IMR-90 (cell line): ENCODE results near the gene CFHR1. TPM values are rescaled to one million over a fixed set of nuclear protein-coding genes. Genes with fewer than 3 reads are reported as not detected.

Experiments
- ATAC-seq: fragments of 200-7000 bp; cut with Tn5 transposase; 2 replicates; pipeline ENCODE4 v1.9.1; 2020; ENCODE audit warnings: low read depth, mild to moderate bottlenecking, moderate library complexity
- BruUV-seq: library from RNA; stranded (reverse); fragments of 400-500 nt; replicated peaks from 2 replicates; lab custom pipeline; 2021; lab: Mats Ljungman, UMichigan
- CTCF ChIA-PET: fragments of 300-600 bp; formaldehyde crosslinking; extraction: SDS; loops from one replicate; lab custom pipeline; 2021; ENCODE audit warnings: antibody characterized with exemption; lab: Yijun Ruan, JAX
- POLR2A ChIA-PET: fragments of 300-600 bp; sonication (Branson Sonifier 250); formaldehyde crosslinking; loops from one replicate; lab custom pipeline; 2022; ENCODE audit warnings: antibody characterized with exemption; ENCODE audit not compliant: unreplicated experiment; lab: Charles Lee
- DNase-seq: peaks from one replicate; pipeline ENCODE4 v3.0.0; 2013
- H2AFZ ChIP-seq: replicated peaks from 2 replicates; pipeline ENCODE3; 2013; ENCODE audit warnings: low read length, mild to moderate bottlenecking; ENCODE audit not compliant: poor library complexity
- H2AK5ac ChIP-seq: 2 replicates; pipeline ENCODE4 v1.6.1; 2013; ENCODE audit warnings: low read depth, low read length, inconsistent platforms
- H2AK9ac ChIP-seq: replicated peaks from 2 replicates; pipeline ENCODE3; 2013; ENCODE audit warnings: mild to moderate bottlenecking, low read depth, low read length, moderate library complexity; ENCODE audit not compliant: poor library complexity
- H2BK120ac ChIP-seq: 2 replicates; pipeline ENCODE4 v1.6.1; 2013; ENCODE audit warnings: low read depth, low read length, inconsistent platforms
- H2BK15ac ChIP-seq: 3 replicates; pipeline ENCODE4 v1.6.1; 2013; ENCODE audit warnings: low read depth, low read length, inconsistent platforms
- H2BK20ac ChIP-seq: 2 replicates; pipeline ENCODE4 v1.6.1; 2013; ENCODE audit warnings: low read depth, mild to moderate bottlenecking, inconsistent platforms, low read length, moderate library complexity
- H2BK5ac ChIP-seq: 2 replicates; pipeline ENCODE4 v1.6.1; 2013; ENCODE audit warnings: mild to moderate bottlenecking, low read depth, low read length, inconsistent platforms; ENCODE audit not compliant: poor library complexity, severe bottlenecking
- H3K14ac ChIP-seq: replicated peaks from 2 replicates; pipeline ENCODE4 v1.6.1; 2013; ENCODE audit warnings: low read depth, low read length, inconsistent platforms
- H3K18ac ChIP-seq: 2 replicates; pipeline ENCODE4 v1.6.1; 2013; ENCODE audit warnings: low read depth, low read length, control low read depth
- H3K23ac ChIP-seq: 2 replicates; pipeline ENCODE4 v1.6.1; 2013; ENCODE audit warnings: low read depth, low read length, inconsistent platforms
- H3K27ac ChIP-seq: 2 replicates; pipeline ENCODE4 v1.5.1; 2013; ENCODE audit warnings: mild to moderate bottlenecking, control low read depth, low read length; ENCODE audit not compliant: insufficient read depth
- H3K27me3 ChIP-seq: 2 replicates; pipeline ENCODE4 v1.6.1; 2013; ENCODE audit warnings: low read length; ENCODE audit not compliant: control insufficient read depth, insufficient read depth
- H3K36me3 ChIP-seq: 2 replicates; pipeline ENCODE4 v1.6.1; 2013; ENCODE audit warnings: low read length, mixed read lengths; ENCODE audit not compliant: control insufficient read depth, insufficient read depth
- H3K4ac ChIP-seq: 2 replicates; pipeline ENCODE4 v1.6.1; 2013; ENCODE audit warnings: low read depth, low read length, inconsistent platforms
- H3K4me1 ChIP-seq: 2 replicates; pipeline ENCODE4 v1.6.1; 2013; ENCODE audit warnings: low read length, mixed read lengths; ENCODE audit not compliant: control insufficient read depth, insufficient read depth
- H3K4me2 ChIP-seq: 2 replicates; pipeline ENCODE4 v1.6.1; 2013; ENCODE audit warnings: low read depth, mild to moderate bottlenecking, control low read depth, low read length, moderate library complexity
- H3K4me3 ChIP-seq: 2 replicates; pipeline ENCODE4 v1.5.1; 2013; ENCODE audit warnings: low read depth, mild to moderate bottlenecking, control low read depth, low read length, moderate library complexity; ENCODE audit not compliant: insufficient read depth
- H3K56ac ChIP-seq: 2 replicates; pipeline ENCODE4 v1.6.1; 2013; ENCODE audit warnings: low read length, inconsistent platforms; ENCODE audit not compliant: insufficient read depth; ENCODE audit errors: extremely low read depth
- H3K79me1 ChIP-seq, 2 experiments: 2 replicates each; pipeline ENCODE4 v1.6.1; 2013; ENCODE audit warnings: low read length in 2 of 2, inconsistent platforms in 1 of 2, low read depth in 1 of 2
- H3K9ac ChIP-seq: 2 replicates; pipeline ENCODE4 v1.6.1; 2013; ENCODE audit warnings: low read depth, low read length, control low read depth
- H3K9me1 ChIP-seq: 2 replicates; pipeline ENCODE4 v1.6.1; 2013; ENCODE audit warnings: low read length, inconsistent platforms; ENCODE audit not compliant: insufficient read depth
- H3K9me3 ChIP-seq: 2 replicates; pipeline ENCODE4 v1.6.1; 2013; ENCODE audit warnings: low read length; ENCODE audit not compliant: control insufficient read depth, insufficient read depth
- H4K20me1 ChIP-seq: 2 replicates; pipeline ENCODE4 v1.6.1; 2013; ENCODE audit warnings: low read length, inconsistent platforms; ENCODE audit not compliant: insufficient read depth
- H4K5ac ChIP-seq: 2 replicates; pipeline ENCODE4 v1.6.1; 2013; ENCODE audit warnings: mild to moderate bottlenecking, low read depth, low read length, control low read depth
- H4K8ac ChIP-seq, 2 experiments: 2 replicates each; pipeline ENCODE4 v1.6.1; 2013; ENCODE audit warnings: low read depth in 2 of 2, low read length in 2 of 2, control low read depth in 1 of 2, inconsistent platforms in 1 of 2
- H4K91ac ChIP-seq: 2 replicates; pipeline ENCODE4 v1.6.1; 2013; ENCODE audit warnings: low read depth, low read length, inconsistent platforms; ENCODE audit not compliant: insufficient read depth
- CEBPB ChIP-seq: IDR thresholded peaks from 2 replicates; pipeline ENCODE4 v1.6.1; 2012; ENCODE audit warnings: low read depth, low read length, improper control_type of control experiment
- CHD1 ChIP-seq: IDR thresholded peaks from 2 replicates; pipeline ENCODE4 v1.6.1; 2012; ENCODE audit warnings: low read depth, low read length, improper control_type of control experiment
- FOS ChIP-seq: fragments of 150-350 bp; IDR thresholded peaks from 2 replicates; pipeline ENCODE4 v1.6.1; 2016; ENCODE audit warnings: low read depth, low read length
- MAZ ChIP-seq: IDR thresholded peaks from 2 replicates; pipeline ENCODE4 v1.6.1; 2012; ENCODE audit warnings: low read depth, mild to moderate bottlenecking, low read length, improper control_type of control experiment, moderate library complexity, borderline replicate concordance
- NFE2L2 ChIP-seq: fragments of 150-350 bp; IDR thresholded peaks from 2 replicates; pipeline ENCODE4 v1.6.1; 2016; ENCODE audit warnings: low read depth, mild to moderate bottlenecking, low read length
- POLR2A ChIP-seq: IDR thresholded peaks from 2 replicates; pipeline ENCODE4 v1.6.1; 2012; ENCODE audit warnings: mild to moderate bottlenecking, low read depth, low read length
- SMC3 ChIP-seq: fragments of 150-350 bp; IDR thresholded peaks from 2 replicates; pipeline ENCODE4 v1.6.1; 2016; ENCODE audit warnings: low read depth, mild to moderate bottlenecking, antibody characterized with exemption, low read length, moderate library complexity
- WGBS, 2 experiments: methylation state at CpG; one replicate each; pipeline versions ENCODE4 v1.1.5 to v1.1.7; 2013; ENCODE audit warnings: missing lambda C conversion rate in 2 of 2; ENCODE audit not compliant: insufficient read length in 1 of 2; ENCODE audit errors: extremely low coverage in 2 of 2; 5-methylcytosine and 5-hydroxymethylcytosine counted together
- dilution Hi-C: fragments of 300-500 bp; cut with HindIII; formaldehyde crosslinking; loops from one replicate; pipeline ENCODE4 v1.14.3; 2018; ENCODE audit warnings: low sequenced_read_pairs; ENCODE audit not compliant: unreplicated experiment
- in situ Hi-C: fragments of 300-500 bp; cut with MboI; formaldehyde crosslinking; loops from 3 replicates; pipeline ENCODE4 v1.14.3; 2019; ENCODE audit warnings: low sequenced_read_pairs, inconsistent platforms, mixed read lengths
- intact Hi-C: fragments of 100-400 bp; cut with micrococcal nuclease; formaldehyde crosslinking; loops from 2 replicates; pipeline ENCODE4 v1.10.0; 2022
- polyA plus RNA-seq, 3 experiments: library from polyadenylated mRNA; depleted of rRNA; stranded (reverse); fragments of >200 nt; gene quantifications; 2 replicates each; pipeline ENCODE4 v1.2.3, GENCODE V29; 2012; ENCODE audit warnings: low replicate concordance in 1 of 3
- total RNA-seq: library from RNA; depleted of rRNA; stranded (reverse); fragments of >200 nt; gene quantifications from 2 replicates; pipeline ENCODE4 v1.2.3, GENCODE V29; 2012
- TF ChIP-seq, protein P1 (sequence below): fragments of 150-350 bp; IDR thresholded peaks from 2 replicates; pipeline ENCODE4 v1.6.1; 2016; ENCODE audit warnings: low read depth, mild to moderate bottlenecking, low read length, moderate library complexity, borderline replicate concordance
- TF ChIP-seq, protein P2 (sequence below): conservative IDR thresholded peaks from 2 replicates; pipeline ENCODE4 v1.5.1; 2012; ENCODE audit warnings: mild to moderate bottlenecking, low read depth, low read length, improper control_type of control experiment

The CFHR1 gene
- total and polyA plus RNA-seq, 2 of the 4 experiments (the other 2 are of a cell fraction), result not detected

DNA sequence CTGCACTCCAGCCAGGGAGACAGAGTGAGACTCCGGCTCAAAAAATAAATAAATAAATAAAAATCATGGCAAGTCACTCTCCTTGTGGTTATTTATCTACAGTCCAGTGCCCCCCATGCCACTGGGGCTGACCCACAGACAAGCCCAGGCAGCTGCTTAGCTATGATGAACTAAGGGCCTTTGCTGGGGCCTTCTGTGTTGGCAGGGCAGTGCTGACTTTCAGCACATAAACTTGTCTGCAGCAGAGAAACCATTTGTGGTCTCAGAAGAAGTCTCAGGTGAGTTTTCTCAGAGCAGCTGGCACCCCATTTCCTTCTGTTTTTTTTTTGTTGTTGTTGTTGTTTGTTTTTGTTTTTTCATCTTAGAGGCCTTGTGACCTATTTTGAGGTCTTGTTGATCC lies 47.4 kb downstream of the CFHR1 start:
- dilution Hi-C loops, result no loop called here
- H3K14ac ChIP-seq, result no peak overlapping the region
- H4K8ac ChIP-seq, result no peak overlapping the region
- DNase-seq, result no peak
- POLR2A ChIA-PET, result no interaction called here
- H3K27ac ChIP-seq, result no peak overlapping the region
- no peak overlapping the region for H3K4me2 ChIP-seq
- no peak overlapping the region for H3K56ac ChIP-seq
- H4K5ac ChIP-seq, result no peak overlapping the region
- no peaks in the 10 kb centered on the region for H3K27me3 ChIP-seq
- H2AK5ac ChIP-seq, result no peak overlapping the region
- H3K4ac ChIP-seq, result no peak overlapping the region
- BruUV-seq, result no TSS peak
- no peak overlapping the region for H4K91ac ChIP-seq
- H3K79me1 ChIP-seq, result no peaks in the 10 kb centered on the region
- WGBS, 2 experiments, result no CpG with 5 or more reads among the region's 1 CpG
- H3K4me1 ChIP-seq, result no peaks in the 10 kb centered on the region
- no peak overlapping the region for H3K18ac ChIP-seq
- intact Hi-C loops, result no loop called here
- H3K36me3 ChIP-seq, result no peaks in the 10 kb centered on the region
- no peak overlapping the region for H3K4me3 ChIP-seq
- TF ChIP-seq CEBPB, result no peak
- TF ChIP-seq MAZ, result no peak
- TF ChIP-seq, protein P1, sequence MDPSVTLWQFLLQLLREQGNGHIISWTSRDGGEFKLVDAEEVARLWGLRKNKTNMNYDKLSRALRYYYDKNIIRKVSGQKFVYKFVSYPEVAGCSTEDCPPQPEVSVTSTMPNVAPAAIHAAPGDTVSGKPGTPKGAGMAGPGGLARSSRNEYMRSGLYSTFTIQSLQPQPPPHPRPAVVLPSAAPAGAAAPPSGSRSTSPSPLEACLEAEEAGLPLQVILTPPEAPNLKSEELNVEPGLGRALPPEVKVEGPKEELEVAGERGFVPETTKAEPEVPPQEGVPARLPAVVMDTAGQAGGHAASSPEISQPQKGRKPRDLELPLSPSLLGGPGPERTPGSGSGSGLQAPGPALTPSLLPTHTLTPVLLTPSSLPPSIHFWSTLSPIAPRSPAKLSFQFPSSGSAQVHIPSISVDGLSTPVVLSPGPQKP, result no peak
- no peak for TF ChIP-seq SMC3
- TF ChIP-seq CHD1, result no peak
- no peak for TF ChIP-seq NFE2L2
- TF ChIP-seq POLR2A, result no peak
- no peak for TF ChIP-seq FOS
- TF ChIP-seq, protein P2, sequence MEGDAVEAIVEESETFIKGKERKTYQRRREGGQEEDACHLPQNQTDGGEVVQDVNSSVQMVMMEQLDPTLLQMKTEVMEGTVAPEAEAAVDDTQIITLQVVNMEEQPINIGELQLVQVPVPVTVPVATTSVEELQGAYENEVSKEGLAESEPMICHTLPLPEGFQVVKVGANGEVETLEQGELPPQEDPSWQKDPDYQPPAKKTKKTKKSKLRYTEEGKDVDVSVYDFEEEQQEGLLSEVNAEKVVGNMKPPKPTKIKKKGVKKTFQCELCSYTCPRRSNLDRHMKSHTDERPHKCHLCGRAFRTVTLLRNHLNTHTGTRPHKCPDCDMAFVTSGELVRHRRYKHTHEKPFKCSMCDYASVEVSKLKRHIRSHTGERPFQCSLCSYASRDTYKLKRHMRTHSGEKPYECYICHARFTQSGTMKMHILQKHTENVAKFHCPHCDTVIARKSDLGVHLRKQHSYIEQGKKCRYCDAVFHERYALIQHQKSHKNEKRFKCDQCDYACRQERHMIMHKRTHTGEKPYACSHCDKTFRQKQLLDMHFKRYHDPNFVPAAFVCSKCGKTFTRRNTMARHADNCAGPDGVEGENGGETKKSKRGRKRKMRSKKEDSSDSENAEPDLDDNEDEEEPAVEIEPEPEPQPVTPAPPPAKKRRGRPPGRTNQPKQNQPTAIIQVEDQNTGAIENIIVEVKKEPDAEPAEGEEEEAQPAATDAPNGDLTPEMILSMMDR, result no peak
- no peak overlapping the region for H2AFZ ChIP-seq
- H3K23ac ChIP-seq, result no peak overlapping the region
- no peak overlapping the region for H2BK15ac ChIP-seq
- H3K9me1 ChIP-seq, result no peaks in the 10 kb centered on the region
- H2BK20ac ChIP-seq, result no peak overlapping the region
- in situ Hi-C loops, result no loop called here
- no peaks in the 10 kb centered on the region for H3K9me3 ChIP-seq
- H2BK5ac ChIP-seq, result no peak overlapping the region
- no peak overlapping the region for H2AK9ac ChIP-seq
- H2BK120ac ChIP-seq, result no peak overlapping the region
- CTCF ChIA-PET, result no interaction called here
- ATAC-seq, result no peak
- H4K20me1 ChIP-seq, result no peaks in the 10 kb centered on the region
- no peak overlapping the region for H3K9ac ChIP-seq
